ENCODE data around the gene FANCE. TPM values are rescaled to one million over a fixed set of nuclear protein-coding genes. Genes with fewer than 3 reads are reported as not detected.

Gene FANCE
- total and polyA plus RNA-seq, 9 of the 15 experiments (the other 6 are each of a cell fraction or from before 2014, with no cell fraction given): 5.7 to 30.2 (median 17.0) TPM

DNA sequence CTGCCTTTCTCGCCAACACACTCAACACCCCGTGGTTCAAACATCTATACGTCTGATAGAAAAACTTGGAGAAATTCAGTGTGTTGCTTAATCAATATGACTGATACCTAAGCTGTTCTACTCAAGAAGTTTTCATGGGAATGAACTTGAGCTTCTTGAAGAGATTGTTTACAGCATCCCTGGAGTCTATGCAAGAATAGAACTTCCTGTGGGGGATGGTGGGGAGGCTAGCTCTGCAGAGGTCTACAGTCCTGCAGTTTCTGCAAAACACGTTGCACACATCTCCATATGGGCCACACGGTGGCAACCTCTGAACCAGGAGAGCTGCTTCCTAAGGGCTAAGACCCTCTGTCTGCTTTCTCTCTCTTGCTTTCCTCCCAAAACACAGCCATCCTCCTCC, 32.7 kb upstream of the FANCE start:
- peak in 3 of 4 experiments; percentile 36 to 52 (median 50) for DNase-seq (ENCODE audit: extremely low read depth in 1 of 4, low spot score in 3 of 4)
- POLR2A ChIA-PET: interaction anchor here (0.6 to 1.8 kb wide), 7 partner anchors 8 to 531 kb away, joined by 3 to 6 read pairs (median 3); no protein-coding TSS in a partner anchor
- no TSS peak for BruUV-seq (replicated peaks)
- Histone ChIP-seq H3K36me3 (ENCODE audit: control insufficient read depth, insufficient read depth, low read length) (peaks cover 6% of the 10 kb centered on the region; the same call in 2 of the 3 replicates), H3K27me3 (ENCODE audit: control insufficient read depth in 2 of 2, insufficient read depth in 2 of 2, low read length in 2 of 2) (no peaks in the 10 kb centered on the region), H3K4me1 (replicated peaks in 1 of 2; ENCODE audit: control insufficient read depth in 2 of 2, insufficient read depth in 2 of 2, low read length in 2 of 2) (no peaks in the 10 kb centered on the region; a peak in 1 of 5 replicates), H2AFZ (ENCODE audit: low read depth, low read length) (no peak overlapping the region), H3K79me2 (ENCODE audit: control insufficient read depth, insufficient read depth, low read length) (no peaks in the 10 kb centered on the region), H3K9me3 (replicated peaks; ENCODE audit: control insufficient read depth, insufficient read depth, low read depth, low read length) (no peaks in the 10 kb centered on the region), H3K9me1 (ENCODE audit: control insufficient read depth, insufficient read depth, low read length) (no peaks in the 10 kb centered on the region), H3K27ac (ENCODE audit: extremely low read depth, low read depth, low read length) (no peak overlapping the region), H4K20me1 (replicated peaks; ENCODE audit: control insufficient read depth, insufficient read depth, low read length) (no peaks in the 10 kb centered on the region), H3K4me2 (ENCODE audit: insufficient read depth, low read length) (no peak overlapping the region), H3K9ac (ENCODE audit: insufficient read depth in 1 of 2, low read depth in 2 of 2, low read length in 2 of 2) (no peak overlapping the region), H3K4me3 (no peak overlapping the region)
- in situ Hi-C loops (cut with MboI) (no loop called here), intact Hi-C loops (cut with micrococcal nuclease) (loop anchor here (1.0 kb wide), 1 partner anchor 30 kb away; no protein-coding TSS in a partner anchor)
- FAIRE-seq: peak; percentile 26
- ATAC-seq: peak; percentile 86
- CTCF ChIA-PET (ENCODE audit: low intra/inter-chr PET ratio): interaction anchor here (0.6 kb wide), 1 partner anchor 92 kb away, joined by 3 read pairs; no protein-coding TSS in a partner anchor
- WGBS (ENCODE audit: insufficient coverage, low coverage, missing lambda C conversion rate): 49% methylated on average over 5 of the region's 5 CpGs
- TF ChIP-seq U2AF1 (optimal IDR thresholded peaks at IDR 0.05; ENCODE audit: low read depth, low read length) (no peak), YBX1 (IDR thresholded peaks at IDR 0.05) (no peak), CEBPB (tag; IDR thresholded peaks at IDR 0.05) (peak; percentile 18; the same call in 1 of the 2 replicates), EHMT2 (IDR thresholded peaks at IDR 0.05) (no peak), ZNF830 (CRISPR knock-in tag; IDR thresholded peaks at IDR 0.05) (no peak), RBM34 (IDR thresholded peaks at IDR 0.05; ENCODE audit: borderline replicate concordance, insufficient read depth, low read length) (no peak), ZNF583 (CRISPR knock-in tag; IDR thresholded peaks at IDR 0.05) (no peak), FOXA3 (CRISPR knock-in tag; conservative IDR thresholded peaks at IDR 0.05 in 1 of 2, IDR thresholded peaks at IDR 0.05 in 1 of 2) (no peak), ZNF766 (CRISPR knock-in tag; conservative IDR thresholded peaks at IDR 0.05) (no peak), PHTF2 (CRISPR knock-in tag; IDR thresholded peaks at IDR 0.05) (no peak), NCOA1 (IDR thresholded peaks at IDR 0.05; ENCODE audit: low read depth) (no peak), STAG1 (CRISPR knock-in tag; IDR thresholded peaks at IDR 0.05; ENCODE audit: borderline replicate concordance) (no peak), ZBED1 (IDR thresholded peaks at IDR 0.05) (no peak), CEBPG (CRISPR knock-in tag; IDR thresholded peaks at IDR 0.05) (no peak), CEBPG (tag; conservative IDR thresholded peaks at IDR 0.05 in 1 of 2, IDR thresholded peaks at IDR 0.05 in 1 of 2) (no peak), PHB2 (IDR thresholded peaks at IDR 0.05; ENCODE audit: low read depth) (no peak), ELF1 (tag; IDR thresholded peaks at IDR 0.05) (no peak)
- TF ChIP-seq, protein P1, sequence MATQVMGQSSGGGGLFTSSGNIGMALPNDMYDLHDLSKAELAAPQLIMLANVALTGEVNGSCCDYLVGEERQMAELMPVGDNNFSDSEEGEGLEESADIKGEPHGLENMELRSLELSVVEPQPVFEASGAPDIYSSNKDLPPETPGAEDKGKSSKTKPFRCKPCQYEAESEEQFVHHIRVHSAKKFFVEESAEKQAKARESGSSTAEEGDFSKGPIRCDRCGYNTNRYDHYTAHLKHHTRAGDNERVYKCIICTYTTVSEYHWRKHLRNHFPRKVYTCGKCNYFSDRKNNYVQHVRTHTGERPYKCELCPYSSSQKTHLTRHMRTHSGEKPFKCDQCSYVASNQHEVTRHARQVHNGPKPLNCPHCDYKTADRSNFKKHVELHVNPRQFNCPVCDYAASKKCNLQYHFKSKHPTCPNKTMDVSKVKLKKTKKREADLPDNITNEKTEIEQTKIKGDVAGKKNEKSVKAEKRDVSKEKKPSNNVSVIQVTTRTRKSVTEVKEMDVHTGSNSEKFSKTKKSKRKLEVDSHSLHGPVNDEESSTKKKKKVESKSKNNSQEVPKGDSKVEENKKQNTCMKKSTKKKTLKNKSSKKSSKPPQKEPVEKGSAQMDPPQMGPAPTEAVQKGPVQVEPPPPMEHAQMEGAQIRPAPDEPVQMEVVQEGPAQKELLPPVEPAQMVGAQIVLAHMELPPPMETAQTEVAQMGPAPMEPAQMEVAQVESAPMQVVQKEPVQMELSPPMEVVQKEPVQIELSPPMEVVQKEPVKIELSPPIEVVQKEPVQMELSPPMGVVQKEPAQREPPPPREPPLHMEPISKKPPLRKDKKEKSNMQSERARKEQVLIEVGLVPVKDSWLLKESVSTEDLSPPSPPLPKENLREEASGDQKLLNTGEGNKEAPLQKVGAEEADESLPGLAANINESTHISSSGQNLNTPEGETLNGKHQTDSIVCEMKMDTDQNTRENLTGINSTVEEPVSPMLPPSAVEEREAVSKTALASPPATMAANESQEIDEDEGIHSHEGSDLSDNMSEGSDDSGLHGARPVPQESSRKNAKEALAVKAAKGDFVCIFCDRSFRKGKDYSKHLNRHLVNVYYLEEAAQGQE (IDR thresholded peaks at IDR 0.05; ENCODE audit: borderline replicate concordance): peak; percentile 38; the same call in 1 of the 2 replicates
- TF ChIP-seq, protein P1 (CRISPR knock-in tag; IDR thresholded peaks at IDR 0.05; ENCODE audit: low read depth): no peak
